Astrocyte (in vitro differentiated cells and primary cell): ENCODE results near the gene KDM4B. TPM values are rescaled to one million over a fixed set of nuclear protein-coding genes. Genes with fewer than 3 reads are reported as not detected.

Experiments used
- DNase-seq: peaks from one replicate; pipeline ENCODE4 v3.0.0-alpha.2; 2010; ENCODE audit warnings: low read depth
- FAIRE-seq: peaks from 2 replicates; lab custom pipeline; 2011; peaks lifted over from hg19 to GRCh38; lab: Jason Lieb, UNC
- H2AFZ ChIP-seq: 2 replicates; pipeline ENCODE4 v1.6.0; 2012; ENCODE audit warnings: low read depth, low read length, inconsistent platforms
- H3K27ac ChIP-seq: 2 replicates; pipeline ENCODE4 v1.5.1; 2011; ENCODE audit warnings: low read depth, low read length, inconsistent platforms
- H3K27me3 ChIP-seq: 2 replicates; pipeline ENCODE4 v1.6.0; 2011; ENCODE audit warnings: low read length, inconsistent platforms; ENCODE audit not compliant: insufficient read depth
- H3K36me3 ChIP-seq: 2 replicates; pipeline ENCODE4 v1.5.1; 2011; ENCODE audit warnings: low read length, inconsistent platforms; ENCODE audit not compliant: insufficient read depth
- H3K4me1 ChIP-seq: 2 replicates; pipeline ENCODE4 v1.5.1; 2011; ENCODE audit warnings: low read length, inconsistent platforms; ENCODE audit not compliant: insufficient read depth
- H3K4me2 ChIP-seq: 2 replicates; pipeline ENCODE4 v1.6.0; 2012; ENCODE audit warnings: low read length, inconsistent platforms
- H3K4me3 ChIP-seq: 2 replicates; pipeline ENCODE4 v1.5.1; 2011; ENCODE audit warnings: low read depth, mild to moderate bottlenecking, low read length, inconsistent platforms; ENCODE audit not compliant: insufficient read depth
- H3K79me2 ChIP-seq: 2 replicates; pipeline ENCODE4 v1.6.0; 2012; ENCODE audit warnings: mild to moderate bottlenecking, low read length, inconsistent platforms; ENCODE audit not compliant: insufficient read depth
- H3K9ac ChIP-seq: 2 replicates; pipeline ENCODE4 v1.6.0; 2012; ENCODE audit warnings: mild to moderate bottlenecking, low read length, inconsistent platforms
- H3K9me3 ChIP-seq: 2 replicates; pipeline ENCODE4 v1.5.1; 2012; ENCODE audit warnings: low read depth, mild to moderate bottlenecking, low read length, inconsistent platforms; ENCODE audit not compliant: insufficient read depth
- H4K20me1 ChIP-seq: 2 replicates; pipeline ENCODE4 v1.6.0; 2012; ENCODE audit warnings: low read length, inconsistent platforms; ENCODE audit not compliant: insufficient read depth
- H3K27ac Mint-ChIP-seq: one replicate; pipeline ENCODE4 v1.8.0; 2021; ENCODE audit warnings: mild to moderate bottlenecking, mixed read lengths; ENCODE audit not compliant: unreplicated experiment
- H3K27me3 Mint-ChIP-seq: one replicate; pipeline ENCODE4 v1.8.0; 2021; ENCODE audit warnings: low read depth, mixed read lengths; ENCODE audit not compliant: unreplicated experiment
- H3K36me3 Mint-ChIP-seq: one replicate; pipeline ENCODE4 v1.8.0; 2021; ENCODE audit warnings: low read depth, mixed read lengths; ENCODE audit not compliant: unreplicated experiment
- H3K4me1 Mint-ChIP-seq: one replicate; pipeline ENCODE4 v1.8.0; 2021; ENCODE audit warnings: low read depth, mixed read lengths; ENCODE audit not compliant: unreplicated experiment
- H3K4me3 Mint-ChIP-seq: one replicate; pipeline ENCODE4 v1.8.0; 2021; ENCODE audit warnings: mild to moderate bottlenecking, moderate library complexity, mixed read lengths; ENCODE audit not compliant: unreplicated experiment
- H3K9me3 Mint-ChIP-seq: one replicate; pipeline ENCODE4 v1.8.0; 2021; ENCODE audit warnings: mild to moderate bottlenecking, mixed read lengths; ENCODE audit not compliant: unreplicated experiment
- CTCF ChIP-seq: IDR thresholded peaks from 2 replicates; pipeline ENCODE4 v1.5.1; 2011; ENCODE audit warnings: low read depth, mild to moderate bottlenecking, inconsistent platforms, low read length, moderate library complexity; ENCODE audit not compliant: insufficient read depth
- EZH2 ChIP-seq: IDR thresholded peaks from 2 replicates; pipeline ENCODE4 v1.6.1; 2012; ENCODE audit warnings: mild to moderate bottlenecking, low read length, inconsistent platforms; ENCODE audit not compliant: insufficient read depth
- total RNA-seq: library from RNA; stranded (reverse); gene quantifications from 2 replicates; pipeline ENCODE4 v1.2.1, GENCODE V29; 2021

Gene KDM4B
- total RNA-seq, 1 donor from 2014 or later, result 55.2 TPM

DNA sequence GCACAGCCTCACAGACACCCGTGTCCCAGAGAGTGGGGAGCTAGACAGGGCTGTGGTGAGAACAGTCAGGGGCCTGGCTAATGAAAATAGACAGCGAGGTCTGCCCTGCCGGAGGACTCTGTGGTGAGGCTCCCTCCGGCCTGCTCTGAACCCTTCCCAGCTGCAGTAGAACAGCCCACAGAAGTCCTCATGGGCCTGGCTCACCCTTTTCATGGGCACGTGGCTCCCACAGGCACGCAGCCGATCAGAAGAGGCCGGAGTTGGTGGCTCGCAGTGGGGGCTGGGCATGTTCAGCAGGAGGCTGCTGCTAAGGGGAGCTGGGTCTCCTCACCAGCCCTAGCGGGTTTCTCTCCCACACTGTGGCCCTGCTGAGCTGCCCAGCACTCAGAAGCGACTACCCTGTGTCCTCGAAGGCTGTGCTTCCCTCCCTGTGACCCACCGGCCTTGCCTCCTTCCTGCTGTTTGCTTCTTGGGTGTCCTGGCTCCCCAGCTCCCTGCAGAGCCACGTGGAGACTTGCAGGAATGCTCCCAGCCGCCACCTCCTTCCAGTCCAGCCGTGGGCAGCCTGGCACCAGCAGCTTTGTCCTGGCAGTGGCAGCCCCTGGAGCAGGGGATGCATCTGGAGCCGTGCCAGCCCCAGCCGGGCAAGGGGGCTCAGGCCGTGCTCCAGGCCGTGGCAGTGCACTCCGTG, 138.7 kb downstream of the KDM4B start:
- Mint-ChIP-seq H3K36me3 (peaks cover 7% of the 10 kb centered on the region), H3K4me1 (peaks cover 5% of the 10 kb centered on the region), H3K27ac (peak overlapping the region; percentile 47), H3K9me3 (no peaks in the 10 kb centered on the region), H3K27me3 (no peaks in the 10 kb centered on the region), H3K4me3 (no peak overlapping the region)
- H3K79me2 ChIP-seq, result no peaks in the 10 kb centered on the region
- H2AFZ ChIP-seq, result no peak overlapping the region
- DNase-seq (peak; percentile 32), FAIRE-seq (no peak)
- H3K4me2 ChIP-seq, result no peak overlapping the region
- no peak for TF ChIP-seq EZH2
- no peak for TF ChIP-seq CTCF
- H3K9ac ChIP-seq, result no peak overlapping the region
- H3K36me3 ChIP-seq, result no peaks in the 10 kb centered on the region
- H4K20me1 ChIP-seq, result peaks cover 34% of the 10 kb centered on the region
- H3K4me3 ChIP-seq, result no peak overlapping the region
- H3K4me1 ChIP-seq, result peaks cover 26% of the 10 kb centered on the region
- H3K27ac ChIP-seq, result no peak overlapping the region
- no peaks in the 10 kb centered on the region for H3K27me3 ChIP-seq
- no peaks in the 10 kb centered on the region for H3K9me3 ChIP-seq

GRCh38 chr19:5108123-5108596, 139.2 kb downstream of the KDM4B start:
- no peaks in the 10 kb centered on the region for H3K79me2 ChIP-seq
- Mint-ChIP-seq H3K27me3 (no peaks in the 10 kb centered on the region), H3K36me3 (peaks cover 7% of the 10 kb centered on the region), H3K4me1 (peaks cover 10% of the 10 kb centered on the region), H3K9me3 (no peaks in the 10 kb centered on the region), H3K27ac (no peak overlapping the region), H3K4me3 (no peak overlapping the region)
- no peak overlapping the region for H3K9ac ChIP-seq
- no peak overlapping the region for H2AFZ ChIP-seq
- FAIRE-seq (no peak), DNase-seq (no peak)
- peaks cover 26% of the 10 kb centered on the region for H3K4me1 ChIP-seq
- no peaks in the 10 kb centered on the region for H3K9me3 ChIP-seq
- H3K4me3 ChIP-seq, result no peak overlapping the region
- H3K27me3 ChIP-seq, result no peaks in the 10 kb centered on the region
- no peak overlapping the region for H3K4me2 ChIP-seq
- TF ChIP-seq EZH2, result no peak
- TF ChIP-seq CTCF, result no peak
- H4K20me1 ChIP-seq, result peaks cover 28% of the 10 kb centered on the region
- no peak overlapping the region for H3K27ac ChIP-seq
- H3K36me3 ChIP-seq, result no peaks in the 10 kb centered on the region

GRCh38 chr19:5108866-5109265, 140.0 kb downstream of the KDM4B start:
- no peaks in the 10 kb centered on the region for H3K27me3 Mint-ChIP-seq
- Histone ChIP-seq H2AFZ (no peak overlapping the region), H3K4me1 (peaks cover 25% of the 10 kb centered on the region), H4K20me1 (peaks cover 21% of the 10 kb centered on the region), H3K9me3 (no peaks in the 10 kb centered on the region), H3K36me3 (no peaks in the 10 kb centered on the region), H3K79me2 (no peaks in the 10 kb centered on the region), H3K27me3 (no peaks in the 10 kb centered on the region), H3K9ac (no peak overlapping the region), H3K4me3 (no peak overlapping the region), H3K27ac (no peak overlapping the region), H3K4me2 (no peak overlapping the region)
- DNase-seq (no peak), FAIRE-seq (no peak)
- H3K36me3 Mint-ChIP-seq, result peaks cover 7% of the 10 kb centered on the region
- H3K27ac Mint-ChIP-seq, result no peak overlapping the region
- TF ChIP-seq CTCF (no peak), EZH2 (no peak)
- no peaks in the 10 kb centered on the region for H3K9me3 Mint-ChIP-seq
- peaks cover 10% of the 10 kb centered on the region for H3K4me1 Mint-ChIP-seq
- no peak overlapping the region for H3K4me3 Mint-ChIP-seq
